SK-N-SH treated with all-trans-retinoic acid at 6 μM for 48 hours (cell line): ENCODE data around the gene CCR1.

Source experiments
- CSDC2 ChIP-seq: fragments of 250-450 bp; sonication (Bioruptor Pico); IDR thresholded peaks from 2 replicates; pipeline ENCODE4 v1.5.0; 2020; ENCODE audit warnings: mild to moderate bottlenecking, moderate library complexity
- GLIS3 ChIP-seq: fragments of 250-450 bp; sonication (Bioruptor Pico); IDR thresholded peaks from 2 replicates; pipeline ENCODE4 v1.5.0; 2020; ENCODE audit warnings: mild to moderate bottlenecking, moderate library complexity
- PATZ1 ChIP-seq: fragments of 250-450 bp; sonication (Bioruptor Pico); IDR thresholded peaks from 2 replicates; pipeline ENCODE4 v1.8.0; 2020; ENCODE audit warnings: mild to moderate bottlenecking, moderate library complexity, borderline replicate concordance
- POU6F1 ChIP-seq: fragments of 250-450 bp; sonication (Bioruptor Pico); IDR thresholded peaks from 2 replicates; pipeline ENCODE4 v1.8.0; 2021; ENCODE audit warnings: low read depth, mild to moderate bottlenecking, moderate library complexity, borderline replicate concordance
- PPARA ChIP-seq: fragments of 250-450 bp; sonication (Bioruptor Pico); IDR thresholded peaks from 2 replicates; pipeline ENCODE4 v1.5.0; 2020; ENCODE audit warnings: mild to moderate bottlenecking, borderline replicate concordance
- RARB ChIP-seq: fragments of 250-450 bp; sonication (Bioruptor Pico); IDR thresholded peaks from 2 replicates; pipeline ENCODE4 v1.8.0; 2021; ENCODE audit warnings: mild to moderate bottlenecking, moderate library complexity
- TOX ChIP-seq: fragments of 250-450 bp; sonication (Bioruptor Pico); IDR thresholded peaks from 2 replicates; pipeline ENCODE4 v1.8.0; 2021; ENCODE audit warnings: mild to moderate bottlenecking, moderate library complexity, borderline replicate concordance
- TSHZ2 ChIP-seq: fragments of 250-450 bp; sonication (Bioruptor Pico); IDR thresholded peaks from 2 replicates; pipeline ENCODE4 v1.5.0; 2020; ENCODE audit warnings: mild to moderate bottlenecking, moderate library complexity
- ZFP3 ChIP-seq: fragments of 250-450 bp; sonication (Bioruptor Pico); IDR thresholded peaks from 2 replicates; pipeline ENCODE4 v1.5.0; 2020; ENCODE audit warnings: mild to moderate bottlenecking, moderate library complexity

GRCh38 chr3:46162975-46163555, 45.0 kb downstream of the CCR1 start:
- no peak for TF ChIP-seq ZFP3 (CRISPR knock-in tag)
- no peak for TF ChIP-seq POU6F1 (CRISPR knock-in tag)
- no peak for TF ChIP-seq CSDC2 (CRISPR knock-in tag)
- TF ChIP-seq PPARA (CRISPR knock-in tag) = no peak
- TF ChIP-seq PATZ1 (CRISPR knock-in tag) = no peak
- no peak for TF ChIP-seq GLIS3 (CRISPR knock-in tag)
- no peak for TF ChIP-seq TOX (CRISPR knock-in tag)
- TF ChIP-seq RARB (CRISPR knock-in tag) = no peak
- TF ChIP-seq TSHZ2 (CRISPR knock-in tag) = no peak
